WTC11 (cell line): ENCODE measurements around the gene ARHGAP44. TPM values are rescaled to one million over a fixed set of nuclear protein-coding genes. Genes with fewer than 3 reads are reported as not detected.
A peak's percentile ranks its signal among the peaks of the same experiment; 100 is the strongest.

Experiments used
- ATAC-seq: fragments of 200-7000 bp; cut with Tn5 transposase; 2 replicates; pipeline ENCODE4 v1.10.0; 2021; ENCODE audit warnings: mild to moderate bottlenecking, moderate library complexity
- CTCF ChIA-PET: fragments of 300-600 bp; sonication (Branson Sonifier 250); formaldehyde crosslinking; loops from one replicate; lab custom pipeline; 2021; ENCODE audit warnings: antibody characterized with exemption; lab: Charles Lee
- POLR2A ChIA-PET: fragments of 350-600 bp; sonication (Branson Sonifier 250); formaldehyde crosslinking; loops from one replicate; lab custom pipeline; 2021; ENCODE audit warnings: antibody characterized with exemption; lab: Charles Lee
- DNase-seq: peaks from one replicate; pipeline ENCODE4 v3.0.0; 2021; ENCODE audit warnings: low spot score
- H3K27ac Mint-ChIP-seq: 2 replicates; pipeline ENCODE4 v1.8.0; 2021; ENCODE audit warnings: mixed read lengths
- H3K27me3 Mint-ChIP-seq: 2 replicates; pipeline ENCODE4 v1.8.0; 2021; ENCODE audit warnings: low read depth, mild to moderate bottlenecking, moderate library complexity, mixed read lengths
- H3K36me3 Mint-ChIP-seq: 2 replicates; pipeline ENCODE4 v1.8.0; 2021; ENCODE audit warnings: mixed read lengths
- H3K4me1 Mint-ChIP-seq: 2 replicates; pipeline ENCODE4 v1.8.0; 2022; ENCODE audit warnings: mixed read lengths
- H3K4me3 Mint-ChIP-seq: 2 replicates; pipeline ENCODE4 v1.8.0; 2021; ENCODE audit warnings: mild to moderate bottlenecking, moderate library complexity, mixed read lengths
- H3K9me3 Mint-ChIP-seq: 2 replicates; pipeline ENCODE4 v1.8.0; 2021; ENCODE audit warnings: mixed read lengths
- ARID4B ChIP-seq: sonication (generic); formaldehyde crosslinking; IDR thresholded peaks from 2 replicates; pipeline ENCODE4 v1.8.0; 2023; ENCODE audit warnings: missing genetic modification reagents, mild to moderate bottlenecking, borderline replicate concordance
- CBFB ChIP-seq: sonication (generic); formaldehyde crosslinking; IDR thresholded peaks from 2 replicates; pipeline ENCODE4 v1.8.1; 2022; ENCODE audit warnings: mild to moderate bottlenecking, low read depth, missing genetic modification reagents
- CDX4 ChIP-seq: fragments of 250-450 bp; sonication (Bioruptor Pico); IDR thresholded peaks from 2 replicates; pipeline ENCODE4 v1.9.0; 2021; ENCODE audit warnings: moderate library complexity, mild to moderate bottlenecking, inconsistent platforms, borderline replicate concordance
- CTCF ChIP-seq: fragments of 200-600 bp; IDR thresholded peaks from 2 replicates; pipeline ENCODE4 v1.8.0; 2022; ENCODE audit warnings: antibody characterized with exemption
- ELF4 ChIP-seq: sonication (generic); formaldehyde crosslinking; IDR thresholded peaks from 2 replicates; pipeline ENCODE4 v1.8.1; 2022; ENCODE audit warnings: low read depth, mild to moderate bottlenecking, moderate library complexity, missing genetic modification reagents
- FOXK1 ChIP-seq: sonication (generic); formaldehyde crosslinking; IDR thresholded peaks from 2 replicates; pipeline ENCODE4 v1.8.0; 2022; ENCODE audit warnings: mild to moderate bottlenecking, moderate library complexity, missing genetic modification reagents
- GRHL2 ChIP-seq: fragments of 250-450 bp; sonication (Bioruptor Pico); IDR thresholded peaks from 2 replicates; pipeline ENCODE4 v1.8.0; 2022; ENCODE audit warnings: mild to moderate bottlenecking, moderate library complexity; ENCODE audit not compliant: insufficient replicate concordance, severe bottlenecking
- HMGA2 ChIP-seq: fragments of 250-450 bp; sonication (Bioruptor Pico); IDR thresholded peaks from 2 replicates; pipeline ENCODE4 v1.4.0; 2021; ENCODE audit warnings: mild to moderate bottlenecking, moderate library complexity
- IRF1 ChIP-seq: sonication (generic); formaldehyde crosslinking; IDR thresholded peaks from 2 replicates; pipeline ENCODE4 v1.8.0; 2023; ENCODE audit warnings: missing genetic modification reagents
- JUN ChIP-seq: sonication (generic); formaldehyde crosslinking; IDR thresholded peaks from 2 replicates; pipeline ENCODE4 v1.8.0; 2023; ENCODE audit warnings: mild to moderate bottlenecking, missing genetic modification reagents
- KAT7 ChIP-seq: sonication (generic); formaldehyde crosslinking; IDR thresholded peaks from 2 replicates; pipeline ENCODE4 v1.8.1; 2023; ENCODE audit warnings: missing genetic modification reagents, mild to moderate bottlenecking, borderline replicate concordance
- MAX ChIP-seq: sonication (generic); formaldehyde crosslinking; IDR thresholded peaks from 2 replicates; pipeline ENCODE4 v1.8.0; 2022; ENCODE audit warnings: mild to moderate bottlenecking, missing genetic modification reagents
- NFE2L1 ChIP-seq: sonication (generic); formaldehyde crosslinking; IDR thresholded peaks from 2 replicates; pipeline ENCODE4 v1.8.1; 2023; ENCODE audit warnings: missing genetic modification reagents
- NR1H2 ChIP-seq: sonication (generic); formaldehyde crosslinking; IDR thresholded peaks from 2 replicates; pipeline ENCODE4 v1.9.0; 2021; ENCODE audit warnings: mild to moderate bottlenecking, moderate library complexity, missing genetic modification reagents
- NR2C2 ChIP-seq: sonication (generic); formaldehyde crosslinking; IDR thresholded peaks from 2 replicates; pipeline ENCODE4 v1.8.0; 2022; ENCODE audit warnings: mild to moderate bottlenecking, missing genetic modification reagents
- PRDM15 ChIP-seq: sonication (generic); formaldehyde crosslinking; IDR thresholded peaks from 2 replicates; pipeline ENCODE4 v1.8.0; 2022; ENCODE audit warnings: missing genetic modification reagents
- PRRX2 ChIP-seq: fragments of 250-450 bp; sonication (Bioruptor Pico); IDR thresholded peaks from 2 replicates; pipeline ENCODE4 v1.8.0; 2021; ENCODE audit warnings: mild to moderate bottlenecking
- SMAD3 ChIP-seq: sonication (generic); formaldehyde crosslinking; IDR thresholded peaks from 2 replicates; pipeline ENCODE4 v1.8.0; 2022; ENCODE audit warnings: missing genetic modification reagents, mild to moderate bottlenecking, borderline replicate concordance
- SMAD4 ChIP-seq: sonication (generic); formaldehyde crosslinking; IDR thresholded peaks from 2 replicates; pipeline ENCODE4 v1.8.0; 2022; ENCODE audit warnings: mild to moderate bottlenecking, missing genetic modification reagents
- ZNF138 ChIP-seq: sonication (generic); formaldehyde crosslinking; conservative IDR thresholded peaks from 2 replicates; pipeline ENCODE4 v1.8.1; 2022; ENCODE audit warnings: mild to moderate bottlenecking, moderate library complexity, missing genetic modification reagents
- ZNF232 ChIP-seq: sonication (generic); formaldehyde crosslinking; IDR thresholded peaks from 2 replicates; pipeline ENCODE4 v1.8.0; 2022; ENCODE audit warnings: mild to moderate bottlenecking, missing genetic modification reagents
- total RNA-seq: library from RNA; stranded (reverse); gene quantifications from 3 replicates; pipeline ENCODE4 v1.2.3, GENCODE V29; 2021

The ARHGAP44 gene
- total RNA-seq, 1 experiment from 2014 or later = 23.8 TPM

- POLR2A ChIA-PET = no interaction called here
- H3K27ac Mint-ChIP-seq = no peak overlapping the region
- H3K27me3 Mint-ChIP-seq = no peaks in the 10 kb centered on the region
- H3K9me3 Mint-ChIP-seq = no peaks in the 10 kb centered on the region
- ATAC-seq = no peak
- TF ChIP-seq CBFB (no peak), NR1H2 (CRISPR knock-in tag) (no peak), CDX4 (CRISPR knock-in tag) (no peak), IRF1 (CRISPR knock-in tag) (no peak), ELF4 (CRISPR knock-in tag) (no peak), ARID4B (CRISPR knock-in tag) (no peak), FOXK1 (CRISPR knock-in tag) (no peak), SMAD4 (no peak), JUN (CRISPR knock-in tag) (no peak)
- TF ChIP-seq, all 79 proteins: peak for 0
- CTCF ChIA-PET = no interaction called here
- Mint-ChIP-seq H3K4me1 (peaks cover 10% of the 10 kb centered on the region), H3K36me3 (no peaks in the 10 kb centered on the region), H3K4me3 (no peak overlapping the region)
- no peak for DNase-seq
Measured at GRCh38 chr17:12850996-12851395, 61.7 kb downstream of the ARHGAP44 start.

GRCh38 chr17:12851901-12852435 lies 62.7 kb downstream of the ARHGAP44 start:
- no peak overlapping the region for H3K27ac Mint-ChIP-seq
- no peak for DNase-seq
- ChIA-PET CTCF (no interaction called here), POLR2A (no interaction called here)
- peaks cover 10% of the 10 kb centered on the region for H3K4me1 Mint-ChIP-seq
- no peaks in the 10 kb centered on the region for H3K27me3 Mint-ChIP-seq
- H3K36me3 Mint-ChIP-seq = peaks cover 3% of the 10 kb centered on the region; the same call in 1 of the 2 replicates
- ATAC-seq = no peak
- peaks cover 4% of the 10 kb centered on the region for H3K9me3 Mint-ChIP-seq
- H3K4me3 Mint-ChIP-seq = no peak overlapping the region
- no peak for TF ChIP-seq NR1H2 (CRISPR knock-in tag)
- TF ChIP-seq GRHL2 (CRISPR knock-in tag) = no peak
- no peak for TF ChIP-seq NR2C2 (CRISPR knock-in tag)
- TF ChIP-seq MAX = no peak
- TF ChIP-seq KAT7 (CRISPR knock-in tag) = no peak
- TF ChIP-seq ZNF138 (CRISPR knock-in tag) = no peak
- no peak for TF ChIP-seq HMGA2 (CRISPR knock-in tag)

GRCh38 chr17:12853921-12854320 lies 64.6 kb downstream of the ARHGAP44 start:
- CTCF ChIA-PET = interaction anchor here (1.5 kb wide), 1 partner anchor 112 kb away, joined by 4 read pairs; no protein-coding TSS in a partner anchor
- POLR2A ChIA-PET = no interaction called here
- no peak overlapping the region for H3K4me3 Mint-ChIP-seq
- H3K36me3 Mint-ChIP-seq = peaks cover 4% of the 10 kb centered on the region; the same call in 1 of the 2 replicates
- H3K27me3 Mint-ChIP-seq = no peaks in the 10 kb centered on the region
- ATAC-seq (peak; percentile 74), DNase-seq (no peak)
- H3K4me1 Mint-ChIP-seq = peaks cover 10% of the 10 kb centered on the region
- no peak overlapping the region for H3K27ac Mint-ChIP-seq
- H3K9me3 Mint-ChIP-seq = peaks cover 13% of the 10 kb centered on the region
- no peak for TF ChIP-seq PRRX2 (CRISPR knock-in tag)
- no peak for TF ChIP-seq PRDM15 (CRISPR knock-in tag)
- TF ChIP-seq NR2C2 (CRISPR knock-in tag) = no peak
- no peak for TF ChIP-seq NFE2L1
- no peak for TF ChIP-seq MAX
- TF ChIP-seq ZNF232 (CRISPR knock-in tag) = no peak
- TF ChIP-seq SMAD3 (CRISPR knock-in tag) = no peak
- TF ChIP-seq CTCF = no peak
